ENCODE results near the gene IL15RA.

- no peak for TF ChIP-seq CTCF (IDR thresholded peaks at IDR 0.05; ENCODE audit: borderline replicate concordance, extremely low read depth, low read length, poor library complexity, severe bottlenecking)
- no peak for TF ChIP-seq EZH2 (IDR thresholded peaks at IDR 0.05; ENCODE audit: borderline replicate concordance, low read depth, low read length, severe bottlenecking)
Observed at GRCh38 chr10:5935628-5936027, 41.7 kb downstream of the IL15RA start.
